GM19025 (cell line): Measurements from ENCODE around the gene GADD45B.
A peak's percentile ranks its signal among the peaks of the same experiment; 100 is the strongest.
"Not testable (repeated sequence)": the region's sequence is repeated elsewhere in the genome, so short reads cannot be mapped to it uniquely, and the experiment has no call there.

Source experiments
- ATAC-seq: cut with Tn5 transposase; IDR thresholded peaks from one replicate; pipeline ENCODE4 v1.9.1; 2021; ENCODE audit warnings: mild to moderate bottlenecking, low read depth, moderate library complexity; ENCODE audit not compliant: unreplicated experiment

GADD45B gene

DNA sequence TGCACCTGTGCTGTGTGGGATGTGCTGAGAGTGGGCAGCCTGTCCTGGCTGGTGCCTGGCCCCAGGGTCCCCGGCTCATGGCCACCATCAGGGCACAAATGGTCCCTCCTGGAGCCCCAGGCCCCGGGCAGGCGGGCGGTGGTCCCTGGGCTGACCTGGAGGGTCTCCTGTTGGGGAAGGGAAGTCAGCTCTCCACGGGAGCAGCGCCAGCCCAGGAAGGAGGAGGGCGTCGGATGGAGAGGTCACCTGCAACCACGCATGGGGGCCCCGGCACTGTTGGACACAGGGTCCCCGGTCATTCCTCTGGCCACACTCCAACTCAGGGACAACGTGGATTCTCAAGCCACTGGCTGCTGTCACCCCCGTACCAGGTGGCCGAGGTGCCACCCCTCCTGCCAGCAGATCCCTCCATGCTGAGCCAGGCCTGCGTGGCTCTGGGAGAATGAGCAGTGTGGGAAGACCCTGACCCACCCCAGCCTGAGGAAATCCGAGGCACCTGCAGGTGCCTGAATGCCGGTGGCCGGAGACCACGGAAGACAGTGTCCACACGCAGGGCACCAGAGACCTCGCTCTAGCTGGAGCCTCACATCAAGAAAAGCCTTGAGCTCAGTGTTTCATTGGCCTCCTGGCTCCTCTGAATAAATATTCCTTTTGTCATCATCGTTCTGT, 32.7 kb upstream of the GADD45B start:
- ATAC-seq: no peak

DNA sequence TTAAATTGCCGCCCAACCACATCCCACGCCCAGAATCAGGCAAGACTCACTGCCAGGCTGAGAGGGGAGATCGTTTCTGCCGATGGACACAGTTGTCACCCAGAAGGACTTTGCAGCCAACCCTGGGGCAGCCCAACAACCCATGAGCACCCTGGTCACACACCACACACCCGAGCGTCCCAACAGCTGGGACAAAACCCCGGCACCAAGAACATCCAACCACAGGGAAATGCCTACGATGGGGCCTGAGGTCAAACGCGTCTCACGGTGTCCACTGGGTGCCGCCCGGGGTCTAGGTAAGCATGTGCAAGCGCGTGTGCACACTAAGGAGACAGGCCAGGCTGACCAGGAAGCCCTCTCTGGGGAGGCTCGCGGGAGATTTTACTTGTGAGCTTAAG, 32.1 kb upstream of the GADD45B start:
- ATAC-seq: no peak

DNA sequence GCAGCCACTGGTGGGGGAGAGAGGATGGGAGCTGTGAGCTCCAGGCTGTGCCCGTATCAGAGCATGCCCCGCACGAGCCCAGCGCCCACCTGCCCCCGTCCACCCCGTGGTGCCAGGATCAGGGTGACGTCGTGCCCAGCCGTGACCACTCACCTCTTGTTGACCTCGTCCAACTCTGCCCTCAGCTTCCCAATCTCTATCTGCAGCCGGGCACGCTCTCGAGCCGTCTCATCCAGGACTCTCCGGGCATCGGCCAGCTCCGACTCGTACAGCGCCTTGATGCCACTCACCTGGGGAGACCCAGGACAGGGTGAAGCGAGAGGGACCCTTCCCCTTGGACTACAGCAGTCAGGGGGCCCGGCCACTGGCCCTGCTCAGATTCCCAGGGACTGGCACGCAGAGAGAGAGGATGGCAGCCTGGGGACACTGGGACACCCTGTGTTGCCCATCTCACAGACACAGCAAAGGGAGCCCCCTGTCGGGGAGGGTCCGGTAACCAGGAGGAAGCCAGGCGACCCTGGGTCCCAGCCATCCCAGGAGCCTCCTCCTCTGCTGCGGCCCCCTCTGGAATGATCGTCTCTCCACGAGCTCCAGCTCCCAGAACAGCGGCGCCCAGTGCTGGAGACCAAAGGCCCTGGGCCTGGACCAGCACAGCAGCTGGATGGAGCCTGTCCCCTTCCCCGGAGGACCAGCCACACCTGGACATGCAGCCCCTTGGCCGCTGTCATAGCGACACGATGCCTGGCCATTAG, 31.5 kb upstream of the GADD45B start:
- no peak for ATAC-seq

DNA sequence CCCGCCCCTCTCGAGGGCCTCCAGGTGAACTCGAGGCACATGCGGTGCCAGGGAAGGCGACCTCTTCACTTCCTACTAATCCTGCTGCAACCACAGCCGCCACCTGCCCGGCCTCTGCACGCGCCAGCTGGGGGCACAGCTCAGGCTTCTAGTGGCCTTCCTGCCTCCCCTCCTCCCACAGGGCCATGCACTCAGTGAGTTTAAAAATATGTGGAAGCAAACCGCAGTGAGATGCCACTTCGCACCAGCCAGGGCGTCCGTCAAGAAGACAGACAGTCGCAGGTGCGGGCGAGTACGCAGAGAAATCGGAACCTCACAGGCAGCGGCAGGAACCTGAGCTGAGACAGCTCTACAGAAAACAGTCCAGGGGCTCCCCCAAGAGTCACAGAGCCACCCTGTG, 29.5 kb upstream of the GADD45B start:
- no peak for ATAC-seq

DNA sequence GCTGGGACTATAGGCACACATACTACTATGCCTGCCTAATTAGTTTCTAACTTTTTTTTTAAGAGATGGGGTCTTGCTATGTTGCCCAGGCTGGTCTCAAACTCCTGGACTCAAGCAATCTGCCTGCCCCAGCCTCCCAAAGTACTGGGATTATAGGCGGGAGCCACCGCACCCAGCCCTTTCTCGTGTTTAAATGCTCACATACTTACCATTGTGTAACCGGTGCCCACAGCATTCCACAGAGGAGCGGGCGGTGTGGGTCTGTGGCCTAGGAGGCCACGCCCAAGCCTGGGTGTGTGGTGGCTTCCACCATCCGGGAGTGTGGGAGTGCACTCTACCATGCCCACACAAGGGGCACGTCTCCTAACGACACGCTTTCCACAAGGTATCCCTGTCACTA, 26.9 kb upstream of the GADD45B start:
- no peak for ATAC-seq

DNA sequence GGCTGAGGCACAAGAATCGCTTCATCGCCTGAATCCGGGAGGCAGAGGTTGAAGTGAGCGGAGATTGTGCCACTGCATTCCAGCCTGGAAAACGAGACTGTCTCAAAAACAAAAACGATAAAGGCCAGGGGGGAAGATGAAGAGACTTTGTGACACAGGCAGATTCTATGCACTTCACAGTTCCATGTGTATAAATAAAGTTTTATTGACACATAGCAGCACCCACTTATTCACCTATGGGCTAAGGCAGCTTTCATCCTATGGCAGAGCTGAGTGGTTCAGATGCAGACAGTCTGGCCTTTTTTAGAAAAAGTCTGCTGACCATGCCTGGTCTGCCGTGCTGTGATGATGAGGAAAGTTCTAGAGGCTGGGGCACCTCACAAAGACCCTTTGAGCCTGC, 24.8 kb upstream of the GADD45B start:
- ATAC-seq: no peak

DNA sequence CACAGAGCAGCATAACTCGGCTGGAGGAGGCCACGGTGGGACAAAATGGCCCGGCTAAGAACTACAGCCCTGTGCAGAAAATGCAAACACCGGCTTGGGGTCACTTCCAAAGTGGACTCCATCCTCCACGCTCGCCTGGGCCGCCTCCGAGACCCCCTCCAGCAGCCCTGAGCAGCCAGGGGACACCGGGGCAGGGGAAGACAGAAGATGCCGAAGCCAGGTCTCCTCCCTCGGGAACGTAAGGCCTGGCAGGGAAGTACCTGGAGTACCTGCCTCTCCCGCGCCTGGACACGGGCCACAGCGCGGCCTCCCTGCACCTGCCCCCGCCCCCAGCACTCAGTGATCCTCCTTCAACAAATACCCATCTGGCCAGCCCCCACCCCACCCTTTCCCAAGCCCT, 24.2 kb upstream of the GADD45B start:
- ATAC-seq: no peak

DNA sequence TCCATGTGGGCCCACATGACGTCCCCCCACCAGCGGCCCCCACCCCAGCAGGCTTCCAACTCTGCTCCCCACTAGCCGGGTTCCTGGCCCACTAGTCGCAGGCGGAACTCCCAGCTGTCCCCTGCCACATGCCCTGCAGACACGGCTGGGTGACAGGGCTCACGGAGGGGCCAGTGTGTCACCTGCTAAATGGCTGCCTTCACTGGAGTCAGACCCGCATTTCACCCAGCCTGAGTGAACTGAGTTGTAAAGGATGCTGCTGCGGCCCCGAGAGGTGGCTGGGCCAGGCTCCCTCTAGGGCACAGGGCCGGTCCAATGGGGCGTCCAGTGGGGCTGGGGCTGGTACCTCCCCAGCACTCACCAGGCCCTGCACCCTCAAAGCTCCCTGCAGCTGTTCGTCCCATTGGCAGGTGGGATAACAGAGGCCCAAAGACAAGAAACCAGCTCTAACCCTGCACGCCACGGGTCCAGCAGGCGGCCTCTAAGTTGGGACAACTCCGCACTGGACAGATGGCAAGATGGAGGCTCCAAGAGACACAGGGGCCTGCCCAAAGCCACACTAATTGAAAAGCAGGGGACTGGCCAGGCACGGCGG, 22.4 kb upstream of the GADD45B start:
- no peak for ATAC-seq

DNA sequence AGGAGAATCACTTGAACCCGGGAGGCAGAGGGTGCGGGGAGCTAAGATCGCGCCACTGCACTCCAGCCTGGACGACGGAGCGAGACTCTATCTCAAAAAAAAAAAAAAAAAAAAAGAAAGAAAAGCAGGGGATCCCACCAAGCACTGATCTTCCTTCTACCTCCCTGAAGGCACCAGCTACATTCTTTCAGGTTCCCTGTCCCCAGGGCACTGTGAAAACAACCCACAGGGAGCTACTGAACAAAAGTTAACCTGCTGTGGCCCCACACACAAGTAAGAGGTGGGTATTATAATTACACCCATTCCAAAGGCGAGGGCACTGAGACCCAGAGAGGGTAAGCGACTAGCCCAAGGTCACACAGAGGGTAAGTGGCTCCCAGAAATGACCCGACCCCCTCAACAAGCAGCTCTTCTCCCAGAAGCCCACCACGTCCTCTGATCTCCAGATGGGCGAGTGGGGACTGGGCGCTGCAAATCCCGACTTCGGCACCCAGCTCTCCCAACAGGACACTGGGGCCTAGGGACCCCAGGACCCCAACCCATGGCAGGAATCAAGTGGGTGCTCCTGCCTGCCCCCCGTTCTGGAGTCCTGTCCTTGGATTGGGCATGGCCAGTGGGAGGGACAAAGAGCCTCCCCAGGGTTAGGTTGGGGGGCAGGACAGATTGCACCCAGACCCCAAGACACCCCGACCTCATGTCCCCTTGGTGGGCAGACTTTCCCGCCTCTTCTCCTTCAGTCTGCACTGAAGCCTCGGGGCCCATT, 21.5 kb upstream of the GADD45B start:
- ATAC-seq: no peak

DNA sequence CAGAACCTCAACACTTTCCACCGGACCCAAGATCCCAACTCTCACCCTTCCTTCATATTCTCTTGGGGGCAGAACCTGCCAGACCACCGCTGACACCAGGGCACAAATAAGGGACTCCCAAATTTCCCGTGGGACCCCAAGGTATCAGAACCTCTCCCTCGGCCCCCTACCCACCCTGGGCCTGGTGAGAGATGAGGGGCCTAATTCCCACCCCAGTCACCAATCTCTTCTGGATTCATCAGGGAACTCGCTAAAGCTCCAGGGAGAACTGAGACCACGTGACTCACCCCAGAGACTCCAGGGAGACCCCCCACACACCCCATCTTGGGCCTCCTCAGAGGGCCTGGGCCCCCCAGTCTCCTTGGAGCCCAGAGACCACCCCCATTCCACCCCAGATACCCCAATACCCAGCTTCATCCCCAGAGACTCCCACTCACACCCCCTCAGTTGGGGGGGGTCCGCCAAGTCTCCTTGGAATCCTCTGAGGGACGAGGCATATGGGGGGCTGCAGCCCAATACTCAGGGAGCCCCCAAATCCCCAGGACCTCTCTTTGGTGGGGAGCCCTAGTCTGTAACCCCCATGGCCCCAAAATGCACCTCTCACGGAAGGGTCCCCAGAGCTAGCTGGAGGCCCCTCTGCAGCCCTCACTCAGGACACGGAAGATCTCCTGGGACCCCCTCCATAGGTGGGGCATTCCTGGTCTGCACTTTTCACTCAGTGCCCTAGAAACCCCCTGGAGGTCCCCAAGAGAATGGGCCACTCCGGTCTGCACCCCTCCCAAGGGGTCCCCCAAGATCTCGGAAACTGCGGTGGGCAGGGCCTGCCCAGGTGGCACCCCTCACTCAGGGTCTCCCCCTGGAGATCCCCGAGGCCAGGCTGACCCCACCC, 20.7 kb upstream of the GADD45B start:
- ATAC-seq: no peak

DNA sequence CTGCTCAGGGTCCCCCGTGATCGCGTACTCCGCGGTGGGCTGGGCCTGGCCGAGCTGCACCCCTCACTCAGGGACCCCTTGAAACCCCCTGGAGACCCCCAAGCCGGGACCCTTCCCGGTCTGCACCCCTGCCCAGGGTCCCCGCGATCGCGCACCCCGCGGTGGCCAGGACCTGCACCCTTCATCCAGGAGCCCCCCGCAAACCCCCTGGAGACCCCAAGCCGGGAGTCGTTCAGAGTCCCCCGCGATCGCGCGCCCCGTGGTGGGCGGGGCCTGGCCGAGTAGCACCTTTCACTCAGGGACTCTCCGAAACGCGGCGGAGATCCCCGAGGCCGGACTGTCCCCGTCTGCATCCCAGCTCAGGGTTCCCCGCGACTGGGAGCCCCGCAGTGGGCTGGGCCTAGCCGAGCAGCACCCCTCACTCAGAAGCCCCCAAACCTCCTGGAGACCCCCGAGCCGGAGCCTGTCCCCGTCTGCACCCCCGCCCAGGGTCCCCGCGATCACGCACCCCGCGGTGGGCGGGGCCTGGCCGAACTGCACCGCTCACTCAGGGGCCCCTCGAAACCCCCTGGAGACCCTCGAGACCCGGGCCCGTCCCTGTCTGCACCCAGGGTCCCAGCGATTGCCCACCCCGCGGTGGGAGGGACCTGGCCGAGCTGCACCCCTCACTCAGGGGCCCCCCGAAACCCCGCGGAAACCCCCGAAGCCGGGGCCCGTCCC, 19.9 kb upstream of the GADD45B start:
- peak; percentile 44 for ATAC-seq

DNA sequence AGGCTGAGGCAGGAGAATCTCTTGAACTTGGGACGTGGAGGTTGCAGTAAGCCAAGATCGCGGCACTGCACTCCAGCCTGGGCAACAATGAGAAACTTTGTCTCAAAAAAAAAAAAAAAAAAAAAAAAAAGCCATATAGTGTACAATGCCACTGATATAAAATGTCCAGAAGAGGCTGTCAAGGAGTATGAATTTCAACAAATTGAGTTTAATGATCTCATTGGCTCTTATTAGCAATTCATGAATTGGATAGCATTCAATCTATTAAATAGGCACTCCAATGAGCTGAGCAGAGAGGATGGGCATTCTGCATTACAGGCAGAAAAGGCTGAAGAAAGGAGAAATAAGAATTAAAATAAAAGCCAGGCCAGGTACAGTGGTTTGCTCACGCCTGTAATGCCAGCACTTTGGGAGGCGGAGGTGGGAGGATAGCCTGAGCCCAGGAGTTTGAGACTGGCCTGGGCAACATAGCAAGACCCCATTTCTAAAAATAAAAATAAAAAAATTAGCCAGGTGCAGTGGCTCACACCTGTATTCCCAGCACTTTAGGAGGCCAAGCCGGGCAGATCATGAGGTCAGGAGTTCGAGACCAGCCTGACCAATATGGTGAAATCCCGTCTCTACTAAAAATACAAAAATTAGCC, 18.4 kb upstream of the GADD45B start:
- ATAC-seq: no peak

DNA sequence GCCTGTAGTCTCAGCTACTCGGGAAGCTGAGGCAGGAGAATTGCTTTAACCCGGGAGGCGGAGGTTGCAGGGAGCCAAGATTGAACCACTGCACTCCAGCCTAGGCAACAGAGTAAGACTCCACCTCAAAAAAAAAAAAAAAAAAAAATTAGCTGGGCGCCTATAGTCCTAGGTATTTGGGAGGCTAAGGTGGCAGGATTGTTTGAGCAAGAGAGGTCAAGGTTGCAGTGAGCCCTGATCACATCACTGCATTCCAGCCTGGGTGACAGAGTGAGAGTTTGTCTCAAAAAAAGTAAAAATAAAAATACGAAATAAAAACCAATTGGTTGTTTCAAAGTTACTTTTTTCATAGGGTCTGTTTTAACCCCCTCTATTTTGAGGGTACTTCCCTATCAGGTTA, 17.9 kb upstream of the GADD45B start:
- no peak for ATAC-seq

DNA sequence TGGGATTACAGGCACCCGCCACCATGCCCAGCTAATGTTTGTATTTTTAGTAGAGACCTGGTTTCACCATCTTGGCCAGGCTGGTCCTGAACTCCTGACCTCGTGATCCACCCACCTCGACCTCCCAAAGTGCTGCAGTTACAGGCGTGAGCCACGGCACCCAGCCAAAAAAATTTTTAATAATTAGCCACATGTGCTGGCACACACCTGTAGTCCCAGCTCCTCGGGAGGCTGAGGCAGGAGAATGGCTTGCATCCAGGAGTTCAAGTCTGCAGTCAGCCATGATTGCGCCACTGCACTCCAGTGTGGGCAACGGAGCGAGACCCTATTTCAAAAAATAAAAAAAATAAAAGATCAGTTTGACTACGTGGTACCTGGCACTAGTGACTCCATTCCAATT, 17.2 kb upstream of the GADD45B start:
- not testable (repeated sequence) for ATAC-seq

DNA sequence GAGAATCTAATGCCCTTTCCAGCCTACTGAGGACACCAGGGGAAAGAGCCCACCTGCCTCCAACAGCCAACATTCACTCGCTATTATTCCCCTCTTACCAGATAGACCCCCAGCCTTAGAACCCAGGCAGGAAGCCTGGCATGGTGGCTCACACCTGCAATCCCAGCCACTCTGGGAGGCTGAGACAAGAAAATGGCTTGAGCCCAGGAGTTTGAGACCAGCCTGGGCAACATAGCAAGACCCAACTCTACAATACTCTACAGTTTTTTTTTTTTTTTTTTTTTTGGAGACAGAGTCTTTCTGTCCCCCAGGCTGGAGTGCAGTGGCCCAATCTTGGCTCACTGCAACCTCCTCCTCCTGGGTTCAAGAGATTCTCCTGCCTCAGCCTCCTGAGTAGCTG, 15.7 kb upstream of the GADD45B start:
- ATAC-seq: no peak

DNA sequence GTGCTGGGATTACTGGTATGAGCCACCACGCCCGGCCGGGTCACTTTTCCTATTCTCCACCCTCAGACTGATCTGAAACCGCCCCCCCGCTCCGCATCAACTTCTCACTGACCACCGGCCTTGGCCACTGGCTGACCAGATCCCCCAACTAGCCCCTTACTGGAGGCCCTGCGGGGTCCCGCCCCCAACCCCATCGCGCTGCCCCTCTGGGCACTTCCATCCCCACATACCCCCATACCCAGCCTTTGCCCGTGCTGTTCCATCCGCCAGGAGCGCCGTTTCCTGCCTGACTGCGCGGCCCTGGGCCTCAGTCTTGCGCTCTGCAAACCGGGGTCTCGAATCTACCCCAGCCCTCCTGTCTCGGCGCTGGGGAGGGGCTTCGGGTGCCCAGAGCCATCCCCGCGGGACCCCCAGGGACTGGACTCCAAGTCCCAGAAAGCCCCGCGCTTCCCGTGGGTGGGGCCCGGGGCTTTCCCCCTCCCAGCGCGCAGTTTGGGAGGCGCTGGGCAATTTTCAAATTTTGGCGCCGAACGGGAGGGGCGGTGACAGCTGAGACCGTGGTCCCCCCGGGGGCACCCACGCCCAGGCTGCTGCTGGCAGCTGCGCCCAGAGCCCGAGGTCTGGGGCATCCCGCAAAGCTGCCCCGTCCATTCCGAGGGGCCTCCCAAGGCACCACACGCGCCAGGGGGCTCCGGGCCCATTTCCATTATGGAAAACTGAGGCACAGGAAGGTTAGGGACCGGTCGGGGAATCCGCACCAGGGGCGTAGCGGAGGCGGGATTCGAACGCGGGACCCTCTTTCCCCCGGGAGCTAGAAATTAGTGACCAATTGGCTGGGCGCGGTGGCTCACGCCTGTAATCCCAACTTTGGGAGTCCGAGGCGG, 13.9 kb upstream of the GADD45B start:
- ATAC-seq: no peak

DNA sequence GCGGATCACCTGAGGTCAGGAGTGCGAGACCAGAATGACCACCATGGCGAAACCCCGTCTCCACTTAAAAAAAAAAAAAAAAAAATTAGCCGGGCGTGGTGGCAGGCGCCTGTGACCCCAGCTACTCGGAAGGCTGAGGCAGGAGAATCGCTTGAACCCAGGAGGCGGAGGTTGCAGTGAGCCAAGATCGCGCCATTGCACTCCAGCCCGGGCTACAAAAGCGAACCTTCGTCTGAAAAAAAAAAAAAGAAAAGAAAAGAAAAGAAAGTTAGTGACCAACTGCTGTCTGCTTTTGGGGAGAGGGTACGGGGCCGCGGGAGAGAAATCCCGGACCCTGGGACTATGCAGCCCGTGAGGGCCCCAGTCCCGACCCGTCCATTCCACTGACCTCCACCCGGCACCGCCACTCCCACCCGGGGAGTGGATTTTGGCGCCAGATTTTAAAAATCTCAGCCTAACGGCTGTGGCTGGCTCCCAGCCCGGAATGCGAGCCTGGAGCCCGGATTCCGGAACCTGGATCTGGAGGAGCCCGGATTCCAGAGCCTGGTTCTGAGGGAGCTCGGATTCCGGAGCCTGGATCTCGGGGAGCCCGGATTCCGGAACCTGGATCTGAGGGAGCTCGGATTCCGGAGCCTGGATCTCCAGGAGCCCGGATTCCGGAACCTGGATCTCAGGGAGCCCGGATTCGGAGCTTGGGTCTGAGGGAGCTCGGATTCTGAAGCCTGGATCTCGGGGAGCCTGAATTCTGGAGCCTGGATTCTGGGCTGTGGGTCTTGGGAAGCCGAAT, 13.1 kb upstream of the GADD45B start:
- ATAC-seq: no peak
